ENCODE results near the gene DHX40. TPM values are rescaled to one million over a fixed set of nuclear protein-coding genes. Genes with fewer than 3 reads are reported as not detected.

DHX40 gene
- polyA plus RNA-seq, 1 of the 3 experiments (the other 2 are of a cell fraction): 33.8 TPM

- Histone ChIP-seq H4K20me1 (ENCODE audit: insufficient read depth) (no peaks in the 10 kb centered on the region), H3K4me1 (ENCODE audit: control insufficient read depth in 1 of 2, insufficient read depth in 2 of 2, low read depth in 1 of 2, low read length in 1 of 2) (no peaks in the 10 kb centered on the region; a peak in 1 of 4 replicates), H3K27me3 (ENCODE audit: insufficient read depth) (no peaks in the 10 kb centered on the region), H3K9ac (no peak overlapping the region), H3K4me2 (no peak overlapping the region), H3K9me3 (no peaks in the 10 kb centered on the region), H3K9me2 (no peaks in the 10 kb centered on the region), H3K79me2 (ENCODE audit: insufficient read depth) (no peaks in the 10 kb centered on the region), H2AFZ (ENCODE audit: low read depth) (no peak overlapping the region), H3F3A (replicated peaks; ENCODE audit: insufficient read depth) (no peaks in the 10 kb centered on the region), H3K4me3 (ENCODE audit: low read depth in 2 of 2, low read length in 1 of 2) (no peak overlapping the region), H3K27ac (ENCODE audit: low read depth in 2 of 2, low read length in 1 of 2) (no peak overlapping the region), H3K36me3 (replicated peaks in 1 of 2; ENCODE audit: control insufficient read depth in 1 of 2, insufficient read depth in 2 of 2, low read length in 1 of 2) (no peaks in the 10 kb centered on the region)
- DNase-seq: no peak
- CTCF ChIA-PET: interaction anchor here (1.8 to 2.3 kb wide), 2 partner anchors 10 to 31 kb away, joined by 3 to 10 read pairs; no protein-coding TSS in a partner anchor
- TF ChIP-seq MEF2A (IDR thresholded peaks at IDR 0.05; ENCODE audit: borderline replicate concordance, low read depth) (no peak), SIN3A (IDR thresholded peaks at IDR 0.05; ENCODE audit: borderline replicate concordance, low read depth, low read length) (no peak), MXI1 (IDR thresholded peaks at IDR 0.05; ENCODE audit: low read depth, low read length) (no peak), TAF1 (IDR thresholded peaks at IDR 0.05; ENCODE audit: borderline replicate concordance, low read depth, low read length) (no peak), JUND (IDR thresholded peaks at IDR 0.05) (no peak), RAD21 (IDR thresholded peaks at IDR 0.05; ENCODE audit: low read length) (no peak), TEAD4 (IDR thresholded peaks at IDR 0.05; ENCODE audit: borderline replicate concordance, insufficient read depth) (no peak), RFX5 (IDR thresholded peaks at IDR 0.05; ENCODE audit: low read length) (no peak), FOXJ3 (CRISPR knock-in tag; IDR thresholded peaks at IDR 0.05) (no peak), FOXM1 (IDR thresholded peaks at IDR 0.05; ENCODE audit: low read depth) (no peak)
- TF ChIP-seq, protein P1, sequence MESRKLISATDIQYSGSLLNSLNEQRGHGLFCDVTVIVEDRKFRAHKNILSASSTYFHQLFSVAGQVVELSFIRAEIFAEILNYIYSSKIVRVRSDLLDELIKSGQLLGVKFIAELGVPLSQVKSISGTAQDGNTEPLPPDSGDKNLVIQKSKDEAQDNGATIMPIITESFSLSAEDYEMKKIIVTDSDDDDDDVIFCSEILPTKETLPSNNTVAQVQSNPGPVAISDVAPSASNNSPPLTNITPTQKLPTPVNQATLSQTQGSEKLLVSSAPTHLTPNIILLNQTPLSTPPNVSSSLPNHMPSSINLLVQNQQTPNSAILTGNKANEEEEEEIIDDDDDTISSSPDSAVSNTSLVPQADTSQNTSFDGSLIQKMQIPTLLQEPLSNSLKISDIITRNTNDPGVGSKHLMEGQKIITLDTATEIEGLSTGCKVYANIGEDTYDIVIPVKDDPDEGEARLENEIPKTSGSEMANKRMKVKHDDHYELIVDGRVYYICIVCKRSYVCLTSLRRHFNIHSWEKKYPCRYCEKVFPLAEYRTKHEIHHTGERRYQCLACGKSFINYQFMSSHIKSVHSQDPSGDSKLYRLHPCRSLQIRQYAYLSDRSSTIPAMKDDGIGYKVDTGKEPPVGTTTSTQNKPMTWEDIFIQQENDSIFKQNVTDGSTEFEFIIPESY (IDR thresholded peaks at IDR 0.05; ENCODE audit: borderline replicate concordance, low read depth): no peak
- TF ChIP-seq, protein P2, sequence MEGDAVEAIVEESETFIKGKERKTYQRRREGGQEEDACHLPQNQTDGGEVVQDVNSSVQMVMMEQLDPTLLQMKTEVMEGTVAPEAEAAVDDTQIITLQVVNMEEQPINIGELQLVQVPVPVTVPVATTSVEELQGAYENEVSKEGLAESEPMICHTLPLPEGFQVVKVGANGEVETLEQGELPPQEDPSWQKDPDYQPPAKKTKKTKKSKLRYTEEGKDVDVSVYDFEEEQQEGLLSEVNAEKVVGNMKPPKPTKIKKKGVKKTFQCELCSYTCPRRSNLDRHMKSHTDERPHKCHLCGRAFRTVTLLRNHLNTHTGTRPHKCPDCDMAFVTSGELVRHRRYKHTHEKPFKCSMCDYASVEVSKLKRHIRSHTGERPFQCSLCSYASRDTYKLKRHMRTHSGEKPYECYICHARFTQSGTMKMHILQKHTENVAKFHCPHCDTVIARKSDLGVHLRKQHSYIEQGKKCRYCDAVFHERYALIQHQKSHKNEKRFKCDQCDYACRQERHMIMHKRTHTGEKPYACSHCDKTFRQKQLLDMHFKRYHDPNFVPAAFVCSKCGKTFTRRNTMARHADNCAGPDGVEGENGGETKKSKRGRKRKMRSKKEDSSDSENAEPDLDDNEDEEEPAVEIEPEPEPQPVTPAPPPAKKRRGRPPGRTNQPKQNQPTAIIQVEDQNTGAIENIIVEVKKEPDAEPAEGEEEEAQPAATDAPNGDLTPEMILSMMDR (IDR thresholded peaks at IDR 0.05): no peak
- POLR2A ChIA-PET: interaction anchor here (0.6 kb wide), 1 partner anchor 93 kb away, joined by 3 read pairs; no protein-coding TSS in a partner anchor
- WGBS (ENCODE audit: low lambda C conversion rate): 93% methylated on average over 6 of the region's 6 CpGs
Measured at GRCh38 chr17:59527325-59527917, 38.0 kb upstream of the DHX40 start.

GRCh38 chr17:59527931-59528330 is 37.5 kb upstream of the DHX40 start:
- WGBS (ENCODE audit: low lambda C conversion rate): 52% methylated on average over 1 of the region's 1 CpG
- Histone ChIP-seq H3K27ac (ENCODE audit: low read depth in 2 of 2, low read length in 1 of 2) (no peak overlapping the region), H3K79me2 (ENCODE audit: insufficient read depth) (no peaks in the 10 kb centered on the region), H2AFZ (ENCODE audit: low read depth) (no peak overlapping the region), H4K20me1 (ENCODE audit: insufficient read depth) (no peaks in the 10 kb centered on the region), H3K36me3 (replicated peaks in 1 of 2; ENCODE audit: control insufficient read depth in 1 of 2, insufficient read depth in 2 of 2, low read length in 1 of 2) (no peaks in the 10 kb centered on the region), H3K4me3 (ENCODE audit: low read depth in 2 of 2, low read length in 1 of 2) (no peak overlapping the region), H3K9me2 (no peaks in the 10 kb centered on the region), H3K9ac (no peak overlapping the region), H3K9me3 (no peaks in the 10 kb centered on the region), H3K4me2 (no peak overlapping the region), H3K4me1 (ENCODE audit: control insufficient read depth in 1 of 2, insufficient read depth in 2 of 2, low read depth in 1 of 2, low read length in 1 of 2) (no peaks in the 10 kb centered on the region), H3K27me3 (ENCODE audit: insufficient read depth) (no peaks in the 10 kb centered on the region), H3F3A (replicated peaks; ENCODE audit: insufficient read depth) (no peaks in the 10 kb centered on the region)
- DNase-seq: no peak
- CTCF ChIA-PET: interaction anchor here (2.3 kb wide), 1 partner anchor 31 kb away, joined by 10 read pairs; no protein-coding TSS in a partner anchor
- TF ChIP-seq ELF1 (IDR thresholded peaks at IDR 0.05) (no peak), GABPA (IDR thresholded peaks at IDR 0.05; ENCODE audit: low read depth) (no peak), FOXJ3 (CRISPR knock-in tag; IDR thresholded peaks at IDR 0.05) (no peak)
- POLR2A ChIA-PET: no interaction called here

Measured in SK-N-SH (cell line).